Sigmoid colon (tissue), 4 donors: Measurements from ENCODE around the gene TIGAR.

Source experiments
- CTCF ChIP-seq, 4 experiments: fragments of 450-650 bp in 3 of 4; fragments of 200-600 bp in 1 of 4; IDR thresholded peaks; one replicate each; pipeline ENCODE4 v1.5.1; 2016 to 2019; ENCODE audit warnings: antibody characterized with exemption in 4 of 4, mild to moderate bottlenecking in 3 of 4, moderate library complexity in 2 of 4
- EP300 ChIP-seq, 4 donors: sonication (generic); formaldehyde crosslinking; IDR thresholded peaks; one replicate each; pipeline ENCODE4 v1.6.1; 2017; ENCODE audit warnings: antibody characterized with exemption in 4 of 4
- POLR2A ChIP-seq, 2 donors: fragments of 450-650 bp; IDR thresholded peaks; one replicate each; pipeline ENCODE4 v1.6.1; 2016; ENCODE audit warnings: antibody characterized with exemption in 2 of 2, mild to moderate bottlenecking in 2 of 2, moderate library complexity in 2 of 2
- POLR2AphosphoS5 ChIP-seq, 4 donors: sonication (generic); formaldehyde crosslinking; IDR thresholded peaks; one replicate each; pipeline ENCODE4 v1.6.1; 2017; ENCODE audit warnings: antibody characterized with exemption in 4 of 4

- no peak for TF ChIP-seq CTCF (IDR thresholded peaks at IDR 0.05)
- no peak for TF ChIP-seq POLR2A (IDR thresholded peaks at IDR 0.05)
- no peak for TF ChIP-seq EP300 (IDR thresholded peaks at IDR 0.05)
- TF ChIP-seq POLR2AphosphoS5 (IDR thresholded peaks at IDR 0.05): no peak
Observed at GRCh38 chr12:4386801-4387200, 65.8 kb downstream of the TIGAR start.
